Gastrocnemius medialis (tissue), 4 donors: Measurements from ENCODE around the gene IQGAP2.

Experiments
- POLR2A ChIP-seq, 2 donors: fragments of 450-650 bp; IDR thresholded peaks; one replicate each; pipeline ENCODE4 v1.6.1; 2017; ENCODE audit warnings: antibody characterized with exemption in 2 of 2, mild to moderate bottlenecking in 2 of 2, moderate library complexity in 2 of 2
- TF ChIP-seq, protein P1 (sequence below), 5 experiments: fragments of 450-650 bp in 3 of 5; fragments of 200-600 bp in 2 of 5; sonication (generic) in 2 of 5; IDR thresholded peaks in 4 of 5; conservative IDR thresholded peaks in 1 of 5; 1 replicate in 4 of 5; 2 replicates in 1 of 5; pipeline ENCODE4 v1.5.1; 2016 to 2019; ENCODE audit warnings: antibody characterized with exemption in 5 of 5, mild to moderate bottlenecking in 3 of 5, moderate library complexity in 3 of 5

GRCh38 chr5:76617229-76617628 is 214.1 kb downstream of the IQGAP2 start:
- TF ChIP-seq, protein P1, sequence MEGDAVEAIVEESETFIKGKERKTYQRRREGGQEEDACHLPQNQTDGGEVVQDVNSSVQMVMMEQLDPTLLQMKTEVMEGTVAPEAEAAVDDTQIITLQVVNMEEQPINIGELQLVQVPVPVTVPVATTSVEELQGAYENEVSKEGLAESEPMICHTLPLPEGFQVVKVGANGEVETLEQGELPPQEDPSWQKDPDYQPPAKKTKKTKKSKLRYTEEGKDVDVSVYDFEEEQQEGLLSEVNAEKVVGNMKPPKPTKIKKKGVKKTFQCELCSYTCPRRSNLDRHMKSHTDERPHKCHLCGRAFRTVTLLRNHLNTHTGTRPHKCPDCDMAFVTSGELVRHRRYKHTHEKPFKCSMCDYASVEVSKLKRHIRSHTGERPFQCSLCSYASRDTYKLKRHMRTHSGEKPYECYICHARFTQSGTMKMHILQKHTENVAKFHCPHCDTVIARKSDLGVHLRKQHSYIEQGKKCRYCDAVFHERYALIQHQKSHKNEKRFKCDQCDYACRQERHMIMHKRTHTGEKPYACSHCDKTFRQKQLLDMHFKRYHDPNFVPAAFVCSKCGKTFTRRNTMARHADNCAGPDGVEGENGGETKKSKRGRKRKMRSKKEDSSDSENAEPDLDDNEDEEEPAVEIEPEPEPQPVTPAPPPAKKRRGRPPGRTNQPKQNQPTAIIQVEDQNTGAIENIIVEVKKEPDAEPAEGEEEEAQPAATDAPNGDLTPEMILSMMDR (IDR thresholded peaks at IDR 0.05 in 4 of 5, conservative IDR thresholded peaks at IDR 0.05 in 1 of 5): no peak
- TF ChIP-seq POLR2A (IDR thresholded peaks at IDR 0.05): no peak
